ENCODE results near the gene CGREF1.
"Not testable (repeated sequence)": the region's sequence is repeated elsewhere in the genome, so short reads cannot be mapped to it uniquely, and the experiment has no call there.

The CGREF1 gene

DNA sequence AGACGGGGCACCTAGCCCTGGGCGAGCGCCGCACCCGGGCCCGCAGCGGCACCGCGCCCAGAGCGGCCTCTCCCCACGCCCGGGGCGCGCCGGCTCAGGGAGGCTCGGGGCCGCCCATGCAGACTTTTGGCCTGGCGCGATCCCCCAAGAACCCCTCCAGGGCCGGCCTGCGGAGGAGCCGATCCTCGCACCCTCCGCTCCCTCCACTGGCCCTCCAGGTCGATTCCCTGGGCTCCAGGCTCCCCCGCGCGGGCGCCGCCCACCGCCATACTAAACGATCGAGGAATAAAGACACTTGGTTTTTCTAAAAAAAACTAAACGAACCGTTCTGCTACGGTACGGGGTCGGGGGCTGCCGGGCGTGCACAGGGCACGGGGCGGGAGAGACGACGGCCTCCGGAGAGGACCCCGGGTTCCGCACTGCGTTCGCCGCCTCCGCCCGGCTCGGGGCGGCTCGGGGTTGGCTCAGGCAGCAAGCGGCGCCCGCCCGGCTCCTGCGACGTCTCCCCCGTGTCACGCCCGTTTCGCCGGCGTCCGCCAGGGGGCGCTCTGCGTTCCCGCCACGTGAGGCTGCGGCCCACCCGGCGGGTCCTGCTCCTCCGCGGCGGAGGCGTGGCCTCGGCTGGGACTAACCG lies 32.7 kb downstream of the CGREF1 start:
- DNase-seq = peak; percentile 92 to 94

DNA sequence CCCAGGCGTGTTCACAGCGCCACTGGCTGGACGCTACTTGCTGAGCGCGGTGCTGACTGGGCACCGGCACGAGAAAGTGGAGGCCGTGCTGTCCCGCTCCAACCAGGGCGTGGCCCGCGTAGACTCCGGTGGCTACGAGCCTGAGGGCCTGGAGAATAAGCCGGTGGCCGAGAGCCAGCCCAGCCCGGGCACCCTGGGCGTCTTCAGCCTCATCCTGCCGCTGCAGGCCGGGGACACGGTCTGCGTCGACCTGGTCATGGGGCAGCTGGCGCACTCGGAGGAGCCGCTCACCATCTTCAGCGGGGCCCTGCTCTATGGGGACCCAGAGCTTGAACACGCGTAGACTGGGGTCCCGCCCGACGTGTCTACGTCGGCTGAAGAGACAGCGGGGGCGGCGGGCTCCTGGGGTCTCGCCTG lies 33.2 kb downstream of the CGREF1 start:
- peak; percentile 24 to 50 for DNase-seq

GRCh38 chr2:27085062-27085672 lies 33.8 kb downstream of the CGREF1 start:
- no peak for DNase-seq

DNA sequence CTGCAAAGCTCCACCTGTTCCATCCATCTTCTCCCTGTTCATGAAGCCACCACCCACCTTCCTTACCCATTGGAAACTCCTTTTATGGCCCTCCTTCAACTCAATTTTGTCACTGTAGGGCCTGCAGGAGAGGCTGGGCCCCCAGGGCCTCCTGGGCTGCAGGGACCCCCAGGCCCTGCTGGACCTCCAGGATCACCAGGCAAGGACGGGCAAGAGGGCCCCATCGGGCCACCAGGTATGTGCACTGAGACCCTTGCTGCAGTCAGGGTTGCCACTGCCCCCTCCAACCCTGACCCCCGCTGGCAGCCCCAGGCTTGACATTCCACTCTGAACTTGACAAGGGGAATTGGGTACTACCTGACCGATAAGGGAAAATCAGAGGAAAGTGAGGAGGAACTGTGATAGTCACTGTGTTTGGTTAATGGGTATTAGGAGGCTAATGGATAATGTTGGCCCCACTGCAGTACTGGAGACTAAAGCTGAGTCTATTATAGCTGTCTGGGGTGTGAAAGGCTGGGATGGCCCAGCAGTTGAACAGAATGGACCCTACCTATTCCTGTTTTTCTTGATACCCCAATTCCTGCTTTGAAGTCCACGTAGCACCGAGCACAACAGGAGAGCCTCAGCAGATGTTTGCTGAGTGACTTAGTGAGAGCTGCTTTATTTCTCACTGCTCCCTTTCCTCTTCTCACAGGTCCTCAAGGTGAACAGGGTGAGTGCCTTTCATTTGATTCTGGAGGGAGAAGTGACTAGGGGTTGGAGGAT lies 34.4 kb downstream of the CGREF1 start:
- DNase-seq = no peak

DNA sequence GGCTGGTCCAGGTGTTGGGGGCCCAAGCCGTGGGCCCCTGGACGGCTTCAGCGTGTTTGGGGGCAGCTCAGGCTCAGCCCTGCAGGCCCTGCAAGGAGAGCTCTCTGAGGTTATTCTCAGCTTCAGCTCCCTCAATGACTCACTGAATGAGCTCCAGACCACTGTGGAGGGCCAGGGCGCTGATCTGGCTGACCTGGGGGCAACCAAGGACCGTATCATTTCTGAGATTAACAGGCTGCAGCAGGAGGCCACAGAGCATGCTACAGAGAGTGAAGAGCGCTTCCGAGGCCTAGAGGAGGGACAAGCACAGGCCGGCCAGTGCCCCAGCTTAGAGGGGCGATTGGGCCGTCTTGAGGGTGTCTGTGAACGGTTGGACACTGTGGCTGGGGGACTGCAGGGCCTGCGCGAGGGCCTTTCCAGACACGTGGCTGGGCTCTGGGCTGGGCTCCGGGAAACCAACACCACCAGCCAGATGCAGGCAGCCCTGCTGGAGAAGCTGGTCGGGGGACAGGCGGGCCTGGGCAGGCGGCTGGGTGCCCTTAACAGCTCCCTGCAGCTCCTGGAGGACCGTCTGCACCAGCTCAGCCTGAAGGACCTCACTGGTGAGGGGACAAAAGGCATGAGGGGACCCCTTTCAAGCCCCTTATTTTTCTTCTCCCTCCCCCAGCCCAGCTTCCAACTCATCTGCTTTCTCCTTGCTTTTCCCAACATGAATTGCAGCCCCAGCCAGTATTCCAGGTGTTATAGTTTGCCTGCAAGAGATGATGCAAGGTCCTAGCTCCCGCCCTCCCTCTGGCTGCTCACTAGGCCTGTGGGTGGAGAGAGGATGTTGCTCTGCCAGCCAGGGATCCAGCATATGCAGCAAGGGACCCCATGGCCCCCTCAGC lies 35.3 kb downstream of the CGREF1 start:
- no peak for DNase-seq

- DNase-seq = no peak
Observed at GRCh38 chr2:27082773-27083409, 36.0 kb downstream of the CGREF1 start.

GRCh38 chr2:27081984-27082772 lies 36.8 kb downstream of the CGREF1 start:
- DNase-seq = no peak

DNA sequence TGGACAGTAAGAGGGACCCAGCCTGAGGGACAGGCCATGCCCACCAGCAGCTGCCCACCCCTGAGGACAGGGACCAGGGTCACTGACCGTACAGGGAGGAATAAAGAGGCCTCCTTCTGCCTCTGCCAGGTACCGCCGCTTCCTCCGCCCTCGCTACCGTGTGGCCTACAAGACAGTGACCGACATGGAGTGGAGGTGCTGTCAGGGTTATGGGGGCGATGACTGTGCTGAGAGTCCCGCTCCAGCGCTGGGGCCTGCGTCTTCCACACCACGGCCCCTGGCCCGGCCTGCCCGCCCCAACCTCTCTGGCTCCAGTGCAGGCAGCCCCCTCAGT lies 38.4 kb downstream of the CGREF1 start:
- DNase-seq = no peak

DNA sequence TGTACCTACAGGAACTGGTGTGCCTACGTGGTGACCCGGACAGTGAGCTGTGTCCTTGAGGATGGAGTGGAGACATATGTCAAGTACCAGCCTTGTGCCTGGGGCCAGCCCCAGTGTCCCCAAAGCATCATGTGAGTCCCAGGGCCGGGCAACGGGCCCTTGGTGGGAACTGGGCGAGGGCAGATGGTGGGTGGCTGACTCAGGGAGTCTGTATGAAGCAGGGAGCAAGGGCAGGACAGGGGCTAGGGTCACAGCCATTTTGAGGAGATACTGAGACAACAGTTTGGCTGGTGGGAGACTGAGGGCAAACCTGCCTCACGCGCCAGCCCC lies 38.8 kb downstream of the CGREF1 start:
- no peak for DNase-seq

GRCh38 chr2:27079233-27080139 lies 39.4 kb downstream of the CGREF1 start:
- no peak for DNase-seq

GRCh38 chr2:27078267-27079194 lies 40.4 kb downstream of the CGREF1 start, which contains the start of gene EMILIN1:
EMILIN1 (plus strand) TSS chr2:27078615; CDS start chr2:27079066, 451 bp downstream.
- DNase-seq = no peak

DNA sequence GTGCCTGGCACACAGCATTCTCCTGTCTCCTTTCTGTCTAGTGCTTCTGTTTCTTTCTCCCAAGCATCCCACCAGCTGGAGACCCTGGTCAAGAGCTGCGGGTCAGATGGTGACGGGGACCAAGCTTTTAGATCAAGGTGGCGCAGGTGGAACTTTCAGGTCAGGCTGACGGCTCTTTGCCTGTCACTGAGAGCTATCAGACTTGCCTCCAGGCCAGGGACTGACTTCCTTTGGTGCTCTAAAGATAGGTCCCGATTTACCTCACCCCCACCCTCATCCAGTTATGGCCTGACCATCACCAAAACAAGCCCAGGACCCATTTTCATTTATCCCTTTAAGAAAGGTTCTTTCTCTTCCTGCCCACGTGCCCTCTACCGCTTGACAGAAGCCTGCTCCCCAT lies 41.7 kb downstream of the CGREF1 start:
- DNase-seq = no peak

GRCh38 chr2:27076323-27076722 lies 42.6 kb downstream of the CGREF1 start:
- DNase-seq = no peak

GRCh38 chr2:27075566-27075871 lies 43.4 kb downstream of the CGREF1 start:
- DNase-seq = not testable (repeated sequence)

DNA sequence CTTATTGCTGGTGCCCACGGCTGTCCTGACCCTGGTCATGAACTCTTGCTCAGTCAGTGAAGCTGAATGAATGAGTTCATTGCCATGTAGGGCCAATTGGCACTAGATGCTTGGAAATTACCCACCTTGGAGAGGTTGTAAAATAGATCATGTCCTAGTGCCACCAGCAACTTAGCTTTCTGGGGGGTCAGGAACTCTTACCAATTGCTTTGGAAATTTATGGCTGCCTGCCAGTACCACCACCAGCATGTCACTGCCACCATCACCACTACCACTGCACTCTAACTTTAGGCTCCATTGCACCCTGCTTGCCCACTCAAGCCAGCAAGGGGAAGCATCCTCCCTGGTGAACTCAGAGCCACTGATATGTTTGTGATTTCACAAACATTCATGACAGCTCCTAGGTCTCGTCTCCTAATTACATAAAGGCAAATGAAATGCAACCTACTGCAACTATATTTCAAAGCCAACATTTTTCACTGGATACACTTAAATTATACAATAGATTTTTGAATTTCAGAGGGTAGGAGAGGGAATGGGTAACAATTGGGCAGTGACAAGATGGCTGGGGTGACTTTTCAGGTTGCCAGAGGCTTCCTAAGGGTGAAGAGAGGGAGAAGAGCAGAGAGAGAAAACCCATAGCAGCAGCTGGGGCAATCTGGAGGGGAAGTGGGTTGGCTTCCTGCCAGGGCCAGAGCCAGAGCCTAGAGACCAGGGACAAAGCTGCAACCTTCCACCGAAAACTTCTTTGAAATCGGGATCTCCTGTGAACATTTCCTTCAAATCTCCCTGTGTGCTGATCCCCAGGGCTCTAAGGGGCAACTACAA lies 44.0 kb downstream of the CGREF1 start:
- DNase-seq = peak in 1 of 2 experiments; percentile 24

DNA sequence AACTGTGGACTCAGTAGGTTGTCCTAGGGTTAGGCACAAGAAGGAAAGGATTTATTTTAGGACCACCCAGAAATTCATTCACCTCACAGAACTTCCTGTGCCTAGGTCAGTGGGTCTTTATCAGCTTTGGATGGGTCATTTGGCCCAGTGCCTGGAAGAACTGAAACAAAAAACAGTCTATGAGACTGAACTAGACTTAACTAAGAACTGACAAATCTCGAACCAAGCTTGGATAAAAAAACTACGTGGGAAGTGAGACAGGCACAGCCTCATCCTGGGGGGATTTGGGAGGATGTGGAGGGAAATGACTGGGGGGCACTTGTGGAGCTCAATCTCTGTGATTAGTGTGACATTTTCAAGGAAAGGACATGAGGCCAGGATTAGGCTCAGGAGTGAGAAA lies 45.1 kb downstream of the CGREF1 start:
- no peak for DNase-seq

DNA sequence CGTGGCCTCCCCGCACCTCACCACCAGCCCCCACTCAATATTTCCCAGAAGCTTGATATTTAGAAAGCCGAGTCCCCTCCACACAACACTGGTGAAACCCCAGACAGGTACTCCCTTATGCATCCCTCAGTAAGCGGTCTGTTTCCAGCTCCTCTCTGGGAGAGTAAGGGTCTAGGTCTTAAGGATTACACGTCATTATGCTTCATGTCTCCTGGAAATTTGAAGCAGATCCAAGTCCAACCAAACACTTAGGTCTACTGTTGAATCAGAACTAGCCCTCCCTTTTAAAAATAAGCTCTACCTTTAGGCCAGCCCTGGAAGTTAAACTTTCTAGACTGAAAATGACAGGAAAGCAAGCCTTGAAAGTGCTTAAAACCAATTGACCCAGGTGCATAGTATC lies 46.0 kb downstream of the CGREF1 start:
- DNase-seq = no peak

DNA sequence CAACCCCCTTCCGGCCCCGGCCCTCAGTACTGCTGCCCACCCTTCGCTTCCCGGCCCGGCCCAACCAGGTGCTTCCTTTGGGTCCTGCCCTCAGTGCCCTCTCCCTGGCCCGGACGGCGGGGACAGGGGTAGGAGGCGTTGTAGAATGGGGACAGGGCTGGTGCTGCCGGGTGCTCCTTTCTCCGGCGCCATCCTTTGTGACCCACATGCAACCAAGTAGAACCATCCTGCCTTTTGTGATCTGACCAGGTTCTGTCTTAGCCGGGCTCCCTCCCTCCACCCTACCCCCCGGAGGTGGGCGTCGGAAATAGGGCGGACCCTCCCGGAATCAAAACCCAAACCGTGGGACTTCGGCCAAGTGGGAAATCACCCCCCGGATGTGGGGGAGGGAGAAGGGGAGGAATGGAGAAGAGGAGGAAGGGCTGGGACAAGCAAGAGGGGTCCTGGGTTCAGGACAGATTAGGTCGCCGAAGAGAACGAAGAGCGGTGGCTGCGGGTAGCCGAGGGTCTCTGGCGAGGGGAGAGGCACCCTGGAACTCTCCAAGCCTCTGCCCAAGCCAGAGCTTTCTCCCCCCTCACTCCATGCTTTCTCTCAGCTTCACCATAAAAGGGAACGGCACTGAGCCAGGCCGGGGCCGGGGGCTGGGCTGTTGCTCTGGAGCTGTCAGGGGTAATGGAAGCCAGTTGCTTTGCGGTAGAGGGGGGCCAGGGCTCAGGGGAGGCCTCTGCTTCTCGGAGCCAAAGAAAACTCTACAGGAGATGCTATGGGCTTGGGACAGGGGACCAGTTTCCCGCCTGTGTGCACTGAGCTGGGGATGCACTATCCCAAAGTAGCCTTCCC lies 46.7 kb downstream of the CGREF1 start:
- DNase-seq = peak; percentile 21 to 40

Data from NCI-H2081 (cell line).